HG03196 (cell line): Measurements from ENCODE around the gene POFUT2.
A peak's percentile ranks its signal among the peaks of the same experiment; 100 is the strongest.

Source experiments
- ATAC-seq: cut with Tn5 transposase; IDR thresholded peaks from one replicate; pipeline ENCODE4 v1.9.1; 2021; ENCODE audit not compliant: unreplicated experiment

POFUT2 gene, protein sequence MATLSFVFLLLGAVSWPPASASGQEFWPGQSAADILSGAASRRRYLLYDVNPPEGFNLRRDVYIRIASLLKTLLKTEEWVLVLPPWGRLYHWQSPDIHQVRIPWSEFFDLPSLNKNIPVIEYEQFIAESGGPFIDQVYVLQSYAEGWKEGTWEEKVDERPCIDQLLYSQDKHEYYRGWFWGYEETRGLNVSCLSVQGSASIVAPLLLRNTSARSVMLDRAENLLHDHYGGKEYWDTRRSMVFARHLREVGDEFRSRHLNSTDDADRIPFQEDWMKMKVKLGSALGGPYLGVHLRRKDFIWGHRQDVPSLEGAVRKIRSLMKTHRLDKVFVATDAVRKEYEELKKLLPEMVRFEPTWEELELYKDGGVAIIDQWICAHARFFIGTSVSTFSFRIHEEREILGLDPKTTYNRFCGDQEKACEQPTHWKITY

GRCh38 chr21:45287438-45288391 lies at the start of gene POFUT2:
POFUT2 (minus strand) TSS chr21:45287895; CDS start chr21:45287871, 24 bp downstream.
- ATAC-seq: peak; percentile 64

DNA sequence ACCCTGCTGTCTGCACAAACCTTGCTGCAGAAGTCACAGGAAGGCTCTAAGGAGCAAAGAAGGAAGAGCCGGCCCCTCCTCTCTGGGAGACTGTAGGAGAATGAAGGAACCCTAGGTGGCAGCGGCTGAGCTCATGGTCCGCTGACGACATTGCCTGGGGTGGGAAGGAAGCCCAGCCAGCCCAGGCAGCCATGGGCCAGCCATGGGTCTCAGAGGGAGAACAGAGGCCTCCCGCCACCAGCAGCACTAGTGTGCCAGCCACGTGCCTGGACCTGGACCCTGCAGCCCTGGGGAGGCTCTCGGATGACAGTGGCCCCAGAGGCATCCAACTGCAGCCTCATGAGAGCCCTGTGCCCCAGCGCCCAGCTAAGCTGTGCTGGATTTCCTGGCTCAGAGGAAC lies 49.2 kb upstream of the POFUT2 start:
- ATAC-seq: no peak

GRCh38 chr21:45336535-45336810 lies 48.8 kb upstream of the POFUT2 start:
- no peak for ATAC-seq

DNA sequence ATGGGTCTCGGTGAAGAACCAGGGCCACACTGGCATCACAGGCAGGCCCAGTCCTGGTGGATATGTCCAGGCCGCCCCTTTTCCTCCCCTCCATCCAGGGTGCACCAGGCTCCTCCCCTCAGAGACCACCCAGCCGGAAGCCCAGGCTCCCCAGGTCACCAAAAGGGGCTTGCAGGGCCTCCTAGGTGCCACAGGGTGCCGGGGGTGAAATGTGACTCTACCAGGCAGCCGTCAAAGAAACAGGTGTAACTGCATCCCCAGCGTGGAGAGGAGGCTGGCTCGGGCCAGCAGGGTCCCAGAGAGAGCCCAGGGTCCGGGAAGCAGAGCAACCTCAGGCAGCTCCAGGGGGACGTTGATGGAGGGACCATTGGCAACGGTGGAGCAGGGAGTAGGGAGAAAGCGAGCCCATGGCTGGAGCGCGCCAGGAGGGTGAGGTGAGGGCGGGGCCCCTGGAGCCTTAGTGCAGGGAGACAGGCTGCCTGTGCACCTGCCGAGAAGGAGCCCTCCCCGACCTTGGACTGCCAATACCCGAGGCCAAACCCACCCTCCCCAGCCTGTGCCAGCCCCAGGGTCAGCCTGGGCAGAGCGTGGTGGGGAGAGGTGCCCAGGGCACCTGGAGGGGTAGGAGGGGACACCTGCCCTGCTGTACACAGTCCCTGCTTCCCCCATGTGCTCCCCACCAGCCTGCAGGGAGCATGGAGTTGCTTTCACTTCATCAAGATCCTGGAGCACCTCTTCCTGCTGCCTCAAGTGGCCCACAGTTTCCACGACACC lies 48.3 kb upstream of the POFUT2 start:
- ATAC-seq: no peak

- no peak for ATAC-seq
Observed at GRCh38 chr21:45335151-45335760, 47.6 kb upstream of the POFUT2 start.

DNA sequence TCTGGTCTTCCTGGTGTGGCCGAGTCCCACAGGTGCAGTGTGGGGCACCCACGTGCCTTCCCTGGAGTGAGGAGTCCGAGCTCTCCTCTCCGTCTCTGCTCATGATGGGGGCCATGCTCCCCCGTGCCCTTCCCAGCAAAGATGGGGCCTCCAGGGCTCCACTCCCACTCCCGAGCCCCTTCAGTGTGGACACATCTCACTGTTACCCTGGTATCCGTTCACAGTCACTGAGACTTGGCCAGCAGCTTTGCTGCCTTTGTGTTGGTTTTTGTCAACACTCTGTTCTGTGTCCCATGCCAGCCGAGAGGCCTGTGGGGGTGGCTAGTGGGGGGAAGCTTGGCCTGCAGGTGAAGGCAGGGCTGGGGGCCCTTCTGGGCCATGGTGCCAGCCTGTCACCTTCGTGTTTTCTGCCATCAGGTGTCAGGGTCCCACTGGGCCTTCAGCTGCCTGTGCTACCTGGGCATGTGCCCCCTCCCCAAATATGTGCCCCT lies 46.9 kb upstream of the POFUT2 start:
- no peak for ATAC-seq

- no peak for ATAC-seq
Observed at GRCh38 chr21:45334134-45334533, 46.4 kb upstream of the POFUT2 start.

DNA sequence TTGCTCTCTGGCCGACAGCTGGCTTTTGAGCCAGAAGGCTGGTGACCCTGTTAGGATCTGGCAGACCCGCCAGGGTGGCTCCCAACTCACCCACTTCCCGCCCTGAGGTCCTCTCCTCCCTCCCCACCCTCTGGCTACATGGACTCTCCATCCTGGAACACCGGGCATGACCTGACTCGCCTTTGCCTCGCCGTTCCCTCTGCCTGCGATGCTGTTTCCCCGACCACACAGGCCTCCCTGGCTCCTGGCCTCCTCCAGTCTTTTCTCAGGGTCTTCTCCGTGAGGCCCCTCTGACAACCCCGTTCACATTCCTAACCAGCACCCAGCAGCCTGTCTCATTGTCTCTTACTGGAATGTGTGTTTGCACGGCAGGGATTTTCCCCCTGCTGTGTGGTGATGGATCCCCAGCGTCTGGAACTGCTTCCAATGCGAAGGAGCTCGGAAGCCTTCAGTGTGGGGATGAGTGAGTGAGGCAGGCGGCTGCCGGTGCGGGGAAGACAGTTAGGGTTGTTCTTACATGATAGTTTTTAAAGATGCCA lies 46.0 kb upstream of the POFUT2 start:
- ATAC-seq: no peak

GRCh38 chr21:45332981-45333582 lies 45.4 kb upstream of the POFUT2 start:
- no peak for ATAC-seq

GRCh38 chr21:45332415-45332814 lies 44.7 kb upstream of the POFUT2 start:
- ATAC-seq: no peak

DNA sequence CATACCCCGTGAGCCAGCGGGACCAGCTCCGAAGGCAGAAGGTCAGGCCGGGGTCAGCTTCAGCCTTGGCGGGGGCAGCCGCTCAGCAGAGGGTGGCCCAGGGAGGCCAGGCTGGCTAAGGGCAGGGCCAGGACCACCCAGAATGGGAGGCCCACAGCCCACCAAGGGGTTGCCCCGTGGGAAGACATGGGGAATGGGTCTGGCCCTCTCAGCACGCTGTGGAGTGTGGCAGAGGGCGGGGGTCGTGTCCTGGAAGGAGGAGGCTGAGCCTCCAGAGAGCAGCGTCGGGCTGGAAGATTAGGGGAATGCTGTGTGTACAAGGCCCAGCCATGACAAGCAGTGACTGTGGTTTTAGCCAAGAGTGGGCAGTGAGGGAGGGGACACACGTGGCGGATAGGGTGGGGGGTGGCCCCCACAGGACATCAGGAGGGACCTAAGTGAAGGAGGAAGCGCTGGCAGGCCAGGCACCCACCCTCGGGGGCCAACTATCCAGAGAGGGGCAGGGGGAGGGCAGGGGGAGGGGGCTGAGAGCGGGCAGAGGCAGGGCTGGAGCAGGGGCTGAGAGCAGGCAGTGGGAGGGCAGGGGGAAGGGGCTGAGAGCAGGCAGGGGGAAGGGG lies 43.9 kb upstream of the POFUT2 start:
- ATAC-seq: no peak

DNA sequence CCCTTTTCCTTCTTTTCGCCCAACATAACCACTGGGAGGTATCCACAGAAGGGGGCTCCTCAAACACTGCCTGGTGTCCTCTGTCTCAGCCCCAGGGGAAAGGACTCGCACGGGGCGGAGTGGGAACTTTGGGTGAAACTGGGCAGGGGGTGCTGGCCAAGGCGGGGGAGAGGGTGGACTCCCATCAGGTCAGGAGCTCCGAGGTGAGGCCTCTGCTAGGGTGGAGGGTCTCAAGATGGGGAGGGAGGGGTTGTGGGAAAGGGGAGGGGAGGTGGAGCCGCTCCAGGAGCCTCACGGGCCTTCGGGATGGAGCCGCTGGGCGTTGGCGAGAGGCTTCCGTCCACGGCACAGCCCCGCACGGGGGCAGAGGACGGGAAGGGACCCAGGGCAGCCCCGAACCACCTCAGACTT lies 43.2 kb upstream of the POFUT2 start:
- no peak for ATAC-seq

DNA sequence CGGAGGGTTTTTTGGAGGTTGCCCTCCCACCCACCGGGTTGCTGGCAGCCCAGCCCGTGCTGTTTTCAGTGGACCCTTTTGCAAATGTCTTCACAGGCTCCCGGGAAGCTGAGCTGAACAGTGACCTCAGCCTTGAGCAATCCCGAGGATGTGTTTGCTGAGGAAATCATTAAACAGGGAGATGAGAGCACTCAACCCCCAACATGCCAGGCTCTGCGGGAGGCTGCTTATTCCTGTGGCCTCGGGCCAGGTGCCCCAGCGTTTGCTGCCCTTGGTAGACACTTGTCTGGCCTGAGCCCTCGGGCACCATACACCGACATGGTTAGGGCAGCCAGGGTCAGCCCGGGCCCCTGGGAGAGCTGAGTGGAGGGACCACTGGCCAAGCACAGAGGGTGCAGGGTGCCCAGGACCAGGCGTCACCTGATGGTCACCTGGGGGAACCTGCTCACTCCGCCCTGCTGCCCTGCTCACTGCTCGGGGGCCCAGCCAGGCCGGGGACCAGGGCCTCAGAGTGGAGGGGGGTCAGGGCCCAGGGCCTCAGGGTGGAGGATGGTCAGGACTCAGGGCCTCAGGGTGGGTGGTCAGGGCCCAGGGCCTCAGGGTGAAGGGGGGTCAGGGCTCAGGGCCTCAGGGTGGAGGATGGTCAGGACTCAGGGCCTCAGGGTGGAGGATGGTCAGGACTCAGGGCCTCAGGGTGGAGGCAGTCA lies 42.5 kb upstream of the POFUT2 start:
- ATAC-seq: no peak

DNA sequence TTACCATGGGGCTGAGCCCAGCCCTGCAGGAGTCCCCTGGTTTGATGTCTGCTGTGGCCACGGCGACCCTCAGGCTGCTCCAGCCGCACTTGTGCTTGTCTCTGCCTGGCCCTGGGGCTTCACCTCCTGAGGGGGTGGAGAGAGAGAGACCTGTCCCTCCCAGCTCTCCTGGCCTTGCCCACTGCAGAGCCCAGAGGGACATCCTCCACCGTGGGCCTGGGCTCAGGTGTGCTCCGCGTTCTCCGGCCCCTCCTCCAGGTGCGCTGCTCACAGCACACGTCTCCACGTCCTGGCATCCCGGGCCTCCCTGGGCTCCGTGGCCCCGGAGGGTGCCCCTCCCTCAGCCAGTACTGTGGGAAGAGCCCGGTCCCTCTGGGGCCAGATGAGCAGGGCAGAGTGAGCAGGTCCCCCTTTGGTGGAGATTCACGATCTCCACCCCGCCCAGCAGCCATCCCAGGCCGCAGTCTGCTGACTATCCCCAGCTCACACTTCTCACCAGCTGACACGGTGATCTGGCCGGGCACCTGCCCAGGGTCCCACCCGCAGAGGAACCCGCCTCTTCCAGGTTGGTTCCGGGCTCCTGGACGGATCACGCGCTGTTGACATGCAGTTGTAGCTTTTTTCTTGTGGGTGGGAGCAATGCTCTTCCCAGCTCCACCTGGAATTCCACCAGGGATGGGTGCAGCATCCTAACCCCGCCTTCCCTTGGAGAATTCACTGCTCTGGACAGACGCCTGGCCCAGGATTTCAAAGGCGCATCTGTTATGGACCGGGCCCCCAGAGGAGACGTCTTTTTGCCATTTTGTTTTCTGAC lies 41.8 kb upstream of the POFUT2 start:
- no peak for ATAC-seq

DNA sequence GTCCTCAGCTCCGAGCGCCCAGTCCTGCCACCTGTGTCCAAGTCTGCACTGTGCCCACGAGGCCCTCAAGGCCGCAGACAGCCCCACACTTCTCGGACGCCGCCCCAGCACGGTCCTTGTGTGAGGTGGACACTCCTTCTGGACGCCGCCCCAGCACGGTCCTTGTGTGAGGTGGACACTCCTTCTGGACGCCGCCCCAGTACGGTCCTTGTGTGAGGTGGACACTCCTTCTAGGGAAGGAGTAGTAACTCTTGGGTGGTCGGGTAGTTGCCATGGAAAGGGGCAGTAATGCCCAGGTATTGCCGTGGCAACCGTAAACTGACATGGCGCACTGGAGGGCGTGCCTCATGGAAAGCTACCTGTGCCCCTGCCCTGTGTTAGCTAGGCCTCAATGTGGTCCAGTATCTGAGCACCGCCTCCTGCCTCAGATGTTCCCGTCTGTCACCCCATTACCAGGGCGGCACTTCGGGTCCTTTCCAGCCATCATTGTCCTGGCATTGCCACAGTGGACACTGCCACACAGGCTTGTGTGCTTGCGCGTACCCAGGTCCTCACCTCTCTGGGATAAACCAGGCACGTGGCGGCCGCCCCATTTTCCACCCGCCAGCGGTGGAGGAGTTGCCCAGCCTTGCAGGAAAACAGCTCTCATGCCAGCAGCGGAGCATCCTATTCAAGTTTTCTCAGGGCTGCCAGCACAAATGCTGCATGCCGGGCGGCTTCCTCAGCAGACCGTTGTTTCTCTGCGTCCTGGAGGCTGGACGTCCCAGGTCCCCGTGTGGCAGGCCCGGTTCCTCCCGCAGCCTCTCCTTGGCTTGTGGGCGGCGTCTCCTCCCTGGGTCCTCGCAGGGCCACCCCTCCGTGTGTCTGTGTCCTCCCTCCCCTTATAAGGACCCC lies 40.8 kb upstream of the POFUT2 start:
- no peak for ATAC-seq

DNA sequence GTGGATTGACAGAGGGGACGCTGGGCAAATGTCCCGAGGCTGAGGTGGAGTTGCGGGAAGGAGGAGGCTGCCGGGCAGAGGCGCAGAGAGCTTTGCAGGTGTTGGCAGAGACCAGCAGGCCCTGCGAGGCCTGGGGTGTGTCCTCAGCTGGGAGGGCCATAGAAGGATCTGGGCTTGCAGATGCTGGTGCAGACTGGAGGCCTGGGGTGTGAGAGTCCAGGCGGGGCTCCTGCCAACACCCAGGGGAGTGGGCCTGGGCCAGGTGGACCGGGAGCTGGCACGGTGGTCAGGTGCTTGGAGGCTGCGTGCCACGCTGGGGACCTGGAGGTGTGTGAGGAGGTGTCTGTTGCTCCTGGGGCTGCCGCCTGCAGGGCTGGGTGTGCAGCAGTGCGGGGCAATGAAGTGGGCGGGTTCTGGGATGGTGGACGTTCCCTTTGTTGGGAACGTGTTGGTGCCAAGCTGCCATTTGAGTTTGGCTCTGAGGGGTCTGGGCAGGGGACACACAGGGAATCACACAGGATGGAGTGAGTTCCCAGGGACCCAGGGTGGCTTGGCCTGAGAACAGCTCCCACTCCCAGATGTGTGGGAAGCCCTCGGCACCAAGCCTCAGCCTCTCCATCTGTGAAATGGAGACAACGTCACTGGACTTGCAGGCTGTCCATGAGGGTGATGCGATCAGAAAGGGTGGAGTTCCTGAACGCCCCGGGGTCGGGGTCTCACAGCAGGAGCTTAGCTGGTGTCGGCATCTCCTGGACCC lies 39.9 kb upstream of the POFUT2 start:
- no peak for ATAC-seq
